ENCODE data around the gene SLC2A1. TPM values are rescaled to one million over a fixed set of nuclear protein-coding genes. Genes with fewer than 3 reads are reported as not detected.

SLC2A1 gene
- total and polyA plus RNA-seq, 9 of the 15 experiments (the other 6 are each of a cell fraction or from before 2014, with no cell fraction given) = 12.6 to 153 (median 48.0) TPM

- no peak for TF ChIP-seq MCM2 (IDR thresholded peaks at IDR 0.05; ENCODE audit: low read depth)
- no peak for TF ChIP-seq ARHGAP35 (IDR thresholded peaks at IDR 0.05; ENCODE audit: partially characterized antibody)
- 0 out of 2 replicates have a peak, but pooled peaks have one; percentile 18 for TF ChIP-seq HSF4 (CRISPR knock-in tag; IDR thresholded peaks at IDR 0.05; ENCODE audit: borderline replicate concordance)
- peak in 1 of 2 experiments; percentile 44; a peak in 2 of 4 replicates for TF ChIP-seq RCOR1 (IDR thresholded peaks at IDR 0.05; ENCODE audit: borderline replicate concordance in 1 of 2, low read depth in 2 of 2, low read length in 2 of 2)
- no peak for TF ChIP-seq MITF (IDR thresholded peaks at IDR 0.05)
- TF ChIP-seq ZNF696 (CRISPR knock-in tag; conservative IDR thresholded peaks at IDR 0.05) = no peak
- TF ChIP-seq ZC3H11A (IDR thresholded peaks at IDR 0.05; ENCODE audit: low read depth, low read length) = no peak
- no peak; a peak in 1 of 6 replicates for TF ChIP-seq ZBTB11 (CRISPR knock-in tag; IDR thresholded peaks at IDR 0.05)
- TF ChIP-seq HES1 (IDR thresholded peaks at IDR 0.05; ENCODE audit: low read depth) = no peak
- no peak for TF ChIP-seq FUS (optimal IDR thresholded peaks at IDR 0.05; ENCODE audit: low read depth, low read length)
- no peak for TF ChIP-seq ZNF184 (CRISPR knock-in tag; IDR thresholded peaks at IDR 0.05)
- TF ChIP-seq NKRF (IDR thresholded peaks at IDR 0.05; ENCODE audit: borderline replicate concordance) = no peak
- no peak for TF ChIP-seq GTF2A2 (tag; IDR thresholded peaks at IDR 0.05)
- no peak for TF ChIP-seq FOS (IDR thresholded peaks at IDR 0.05; ENCODE audit: extremely low read depth, insufficient read length)
- 0 out of 2 replicates have a peak, but pooled peaks have one; percentile 6 for TF ChIP-seq NFXL1 (CRISPR knock-in tag; IDR thresholded peaks at IDR 0.05)
- TF ChIP-seq CCAR2 (IDR thresholded peaks at IDR 0.05; ENCODE audit: low read depth, low read length) = 0 out of 2 replicates have a peak, but pooled peaks have one; percentile 64
- TF ChIP-seq JUNB (CRISPR knock-in tag; conservative IDR thresholded peaks at IDR 0.05) = no peak
- TF ChIP-seq BMI1 (IDR thresholded peaks at IDR 0.05; ENCODE audit: low read length) = no peak
- TF ChIP-seq POU5F1 (IDR thresholded peaks at IDR 0.05; ENCODE audit: borderline replicate concordance, low read depth, low read length, partially characterized antibody) = no peak
These were observed 21.4 kb downstream of the SLC2A1 start (continued) for GRCh38 chr1:42937141-42937696.
